Mammary epithelial cell (primary cell): ENCODE measurements around the gene ATXN2.

Source experiments
- EZH2 ChIP-seq: IDR thresholded peaks from 2 replicates; pipeline ENCODE4 v1.6.1; 2012; ENCODE audit warnings: low read length, inconsistent platforms, borderline replicate concordance
- TF ChIP-seq, protein P1 (sequence below), 2 donors: IDR thresholded peaks in 1 of 2; conservative IDR thresholded peaks in 1 of 2; 2 replicates each; pipeline ENCODE4 v1.5.1; 2011 to 2012; ENCODE audit warnings: inconsistent platforms in 2 of 2, low read length in 2 of 2, mild to moderate bottlenecking in 2 of 2, control low read depth in 1 of 2, low read depth in 1 of 2; ENCODE audit not compliant: insufficient read depth in 1 of 2; ENCODE audit errors: extremely low read depth in 1 of 2

DNA sequence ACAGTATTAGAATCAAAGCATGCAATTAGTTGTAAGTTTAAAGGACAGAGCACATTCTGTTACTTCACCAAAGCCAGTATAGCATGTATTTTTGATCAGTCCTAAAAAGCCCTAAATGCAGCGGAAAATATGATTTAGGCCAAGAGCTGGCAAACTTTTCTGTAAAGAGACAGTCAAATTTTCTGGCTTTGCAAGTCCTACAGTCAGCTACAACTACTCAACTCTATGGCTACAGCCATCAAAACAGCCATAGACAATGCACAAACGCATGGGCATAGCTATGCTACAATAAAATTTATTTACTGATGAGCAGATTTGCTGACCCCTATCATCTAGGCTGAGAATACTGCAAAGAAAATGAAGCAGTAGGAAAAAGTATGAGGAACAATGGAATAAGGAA is 52.9 kb downstream of the ATXN2 start:
- TF ChIP-seq, protein P1, sequence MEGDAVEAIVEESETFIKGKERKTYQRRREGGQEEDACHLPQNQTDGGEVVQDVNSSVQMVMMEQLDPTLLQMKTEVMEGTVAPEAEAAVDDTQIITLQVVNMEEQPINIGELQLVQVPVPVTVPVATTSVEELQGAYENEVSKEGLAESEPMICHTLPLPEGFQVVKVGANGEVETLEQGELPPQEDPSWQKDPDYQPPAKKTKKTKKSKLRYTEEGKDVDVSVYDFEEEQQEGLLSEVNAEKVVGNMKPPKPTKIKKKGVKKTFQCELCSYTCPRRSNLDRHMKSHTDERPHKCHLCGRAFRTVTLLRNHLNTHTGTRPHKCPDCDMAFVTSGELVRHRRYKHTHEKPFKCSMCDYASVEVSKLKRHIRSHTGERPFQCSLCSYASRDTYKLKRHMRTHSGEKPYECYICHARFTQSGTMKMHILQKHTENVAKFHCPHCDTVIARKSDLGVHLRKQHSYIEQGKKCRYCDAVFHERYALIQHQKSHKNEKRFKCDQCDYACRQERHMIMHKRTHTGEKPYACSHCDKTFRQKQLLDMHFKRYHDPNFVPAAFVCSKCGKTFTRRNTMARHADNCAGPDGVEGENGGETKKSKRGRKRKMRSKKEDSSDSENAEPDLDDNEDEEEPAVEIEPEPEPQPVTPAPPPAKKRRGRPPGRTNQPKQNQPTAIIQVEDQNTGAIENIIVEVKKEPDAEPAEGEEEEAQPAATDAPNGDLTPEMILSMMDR (conservative IDR thresholded peaks at IDR 0.05 in 1 of 2, IDR thresholded peaks at IDR 0.05 in 1 of 2; ENCODE audit: extremely low read depth in 1 of 2, insufficient read depth in 1 of 2, low read depth in 1 of 2, low read length in 2 of 2) = no peak
- no peak for TF ChIP-seq EZH2
